AG04449 (cell line): ENCODE data around the gene SLC44A5.

Experiments used
- CTCF ChIA-PET: fragments of 350-600 bp; formaldehyde crosslinking; extraction: SDS; loops from one replicate; lab custom pipeline; 2021; ENCODE audit warnings: antibody characterized with exemption; lab: Yijun Ruan, JAX
- POLR2A ChIA-PET: fragments of 400-600, 350-600 bp; formaldehyde crosslinking; extraction: SDS; loops from one replicate; lab custom pipeline; 2020; ENCODE audit warnings: antibody characterized with exemption, inconsistent platforms; lab: Yijun Ruan, JAX
- DNase-seq: peaks from one replicate; pipeline ENCODE4 v3.0.0-alpha.2; 2010; ENCODE audit warnings: low read depth, low spot score
- H3K4me3 ChIP-seq: 2 replicates; pipeline ENCODE4 v1.5.1; 2011; ENCODE audit warnings: low read depth, mild to moderate bottlenecking, control low read depth, low read length
- CTCF ChIP-seq: IDR thresholded peaks from one replicate; pipeline ENCODE4 v1.5.1; 2011; ENCODE audit warnings: mild to moderate bottlenecking, moderate library complexity, low read length, control low read depth, inconsistent platforms; ENCODE audit not compliant: insufficient read depth; ENCODE audit errors: missing control alignments

Gene SLC44A5

GRCh38 chr1:75172556-75172955 lies 438.4 kb downstream of the SLC44A5 start:
- H3K4me3 ChIP-seq = no peak overlapping the region
- ChIA-PET POLR2A (no interaction called here), CTCF (no interaction called here)
- TF ChIP-seq CTCF = no peak
- no peak for DNase-seq

DNA sequence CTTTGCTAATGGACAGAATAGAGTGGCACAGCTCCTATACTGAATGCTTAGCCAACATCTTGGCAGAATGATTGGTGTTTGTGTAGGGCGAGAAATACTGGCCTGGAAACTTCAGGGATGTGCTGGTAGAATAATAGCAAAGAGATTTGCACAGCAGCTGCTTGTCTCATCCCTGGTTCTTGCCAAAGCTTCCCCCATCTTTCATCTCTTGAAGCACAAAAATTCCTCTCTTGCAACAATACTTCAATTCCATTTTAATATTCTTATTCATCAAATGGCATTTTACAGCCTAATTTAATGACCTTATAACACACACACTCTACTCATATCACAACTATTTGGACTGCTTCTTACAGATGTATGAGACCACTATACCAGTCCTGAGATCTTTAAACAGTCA lies 439.0 kb downstream of the SLC44A5 start:
- ChIA-PET CTCF (no interaction called here), POLR2A (no interaction called here)
- no peak for DNase-seq
- TF ChIP-seq CTCF = no peak
- no peak overlapping the region for H3K4me3 ChIP-seq

DNA sequence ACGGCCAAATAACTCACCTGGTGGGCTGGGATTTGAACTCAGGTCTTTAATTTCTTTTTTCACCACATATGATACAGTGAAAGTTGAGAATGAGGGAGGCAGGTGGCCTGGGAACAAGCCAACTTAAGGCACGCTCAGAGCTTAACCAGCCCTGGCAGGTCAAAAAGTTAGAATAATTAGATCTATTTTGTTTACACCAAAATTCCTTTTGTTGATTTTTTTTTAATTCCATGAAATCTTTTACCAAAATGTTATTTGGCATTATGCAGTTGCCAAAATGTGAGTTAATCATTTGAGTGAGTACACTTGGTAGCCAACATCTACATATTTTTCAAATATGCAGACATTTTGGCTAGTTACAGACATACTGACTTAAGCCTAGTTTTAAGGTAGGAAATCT lies 439.9 kb downstream of the SLC44A5 start:
- ChIA-PET CTCF (no interaction called here), POLR2A (no interaction called here)
- no peak for TF ChIP-seq CTCF

GRCh38 chr1:75170011-75170410 lies 440.9 kb downstream of the SLC44A5 start:
- no peak overlapping the region for H3K4me3 ChIP-seq

More for the DNA sequence above, 439.9 kb downstream of the SLC44A5 start:
- H3K4me3 ChIP-seq = no peak overlapping the region
- no peak for DNase-seq

GRCh38 chr1:75166821-75167220 lies 444.1 kb downstream of the SLC44A5 start:
- TF ChIP-seq CTCF = no peak
- CTCF ChIA-PET = no interaction called here
- POLR2A ChIA-PET = no interaction called here
- no peak overlapping the region for H3K4me3 ChIP-seq
- DNase-seq = no peak

More at GRCh38 chr1:75170011-75170410, 440.9 kb downstream of the SLC44A5 start:
- ChIA-PET CTCF (no interaction called here), POLR2A (no interaction called here)
- no peak for TF ChIP-seq CTCF
- no peak for DNase-seq

GRCh38 chr1:75165264-75165663 lies 445.6 kb downstream of the SLC44A5 start:
- H3K4me3 ChIP-seq = no peak overlapping the region
- CTCF ChIA-PET = no interaction called here
- POLR2A ChIA-PET = no interaction called here
- no peak for DNase-seq
- no peak for TF ChIP-seq CTCF
